Natural killer cell (primary cell): ENCODE results near the gene NFATC3. TPM values are rescaled to one million over a fixed set of nuclear protein-coding genes. Genes with fewer than 3 reads are reported as not detected.

ENCODE experiments used
- ATAC-seq, 3 donors: fragments of 150-1000 bp in 2 of 3; fragments of 200-7000 bp in 1 of 3; cut with Tn5 transposase; 1 replicate in 1 of 3; 2 replicates in 2 of 3; pipeline ENCODE4 v1.10.0; 2021; ENCODE audit warnings: mild to moderate bottlenecking in 2 of 3, moderate library complexity in 2 of 3
- DNase-seq, 2 donors: peaks; one replicate each; pipeline versions ENCODE4 v3.0.0 to v3.0.0-alpha.2; 2013 to 2021; ENCODE audit warnings: mixed read lengths in 1 of 2
- H3K27ac ChIP-seq: one replicate; pipeline ENCODE4 v1.5.1; 2013; ENCODE audit warnings: mild to moderate bottlenecking, low read length
- H3K27me3 ChIP-seq: one replicate; pipeline ENCODE4 v1.6.1; 2013; ENCODE audit warnings: low read length; ENCODE audit not compliant: control insufficient read depth, insufficient read depth
- H3K36me3 ChIP-seq: one replicate; pipeline ENCODE4 v1.6.1; 2013; ENCODE audit warnings: low read length; ENCODE audit not compliant: control insufficient read depth, insufficient read depth
- H3K4me1 ChIP-seq: one replicate; pipeline ENCODE4 v1.6.1; 2013; ENCODE audit warnings: low read length; ENCODE audit not compliant: control insufficient read depth, insufficient read depth
- H3K4me3 ChIP-seq: one replicate; pipeline ENCODE4 v1.5.1; 2013; ENCODE audit warnings: low read length
- H3K9me3 ChIP-seq: one replicate; pipeline ENCODE4 v1.6.1; 2013; ENCODE audit warnings: low read length; ENCODE audit not compliant: control insufficient read depth, insufficient read depth
- H3K27ac Mint-ChIP-seq, 2 donors: one replicate each; pipeline ENCODE4 v1.8.0; 2022; ENCODE audit warnings: mild to moderate bottlenecking in 2 of 2, mixed read lengths in 2 of 2, moderate library complexity in 1 of 2
- H3K27me3 Mint-ChIP-seq, 2 donors: one replicate each; pipeline ENCODE4 v1.8.0; 2022; ENCODE audit warnings: low read depth in 2 of 2, mixed read lengths in 2 of 2
- H3K36me3 Mint-ChIP-seq: one replicate; pipeline ENCODE4 v1.8.0; 2022; ENCODE audit warnings: mixed read lengths
- H3K4me1 Mint-ChIP-seq, 2 donors: one replicate each; pipeline ENCODE4 v1.8.0; 2022; ENCODE audit warnings: mixed read lengths in 2 of 2
- H3K4me3 Mint-ChIP-seq: one replicate; pipeline ENCODE4 v1.8.0; 2022; ENCODE audit warnings: mild to moderate bottlenecking, moderate library complexity, mixed read lengths
- H3K9me3 Mint-ChIP-seq, 2 donors: one replicate each; pipeline ENCODE4 v1.8.0; 2022; ENCODE audit warnings: mixed read lengths in 2 of 2
- CTCF ChIP-seq: fragments of 200-600 bp; IDR thresholded peaks from one replicate; pipeline ENCODE4 v1.8.0; 2022; ENCODE audit warnings: antibody characterized with exemption
- WGBS: methylation state at CpG from one replicate; pipeline ENCODE4 v1.1.7; 2013; ENCODE audit warnings: missing lambda C conversion rate; ENCODE audit not compliant: insufficient coverage; 5-methylcytosine and 5-hydroxymethylcytosine counted together
- intact Hi-C: fragments of 100-400 bp; cut with micrococcal nuclease; formaldehyde crosslinking; loops from one replicate; pipeline ENCODE4 v1.14.2; 2022
- total RNA-seq, 4 donors: library from RNA; stranded (reverse); fragments of 120-200 nt in 1 of 4; gene quantifications; one replicate each; pipeline versions ENCODE4 v1.2.3 to v1.2.4, GENCODE V29; 2013 to 2022

Gene NFATC3
- total RNA-seq, 3 donors from 2014 or later (not counting 1 experiment from before 2014, with no cell fraction given) = 241 to 282 (median 263) TPM

DNA sequence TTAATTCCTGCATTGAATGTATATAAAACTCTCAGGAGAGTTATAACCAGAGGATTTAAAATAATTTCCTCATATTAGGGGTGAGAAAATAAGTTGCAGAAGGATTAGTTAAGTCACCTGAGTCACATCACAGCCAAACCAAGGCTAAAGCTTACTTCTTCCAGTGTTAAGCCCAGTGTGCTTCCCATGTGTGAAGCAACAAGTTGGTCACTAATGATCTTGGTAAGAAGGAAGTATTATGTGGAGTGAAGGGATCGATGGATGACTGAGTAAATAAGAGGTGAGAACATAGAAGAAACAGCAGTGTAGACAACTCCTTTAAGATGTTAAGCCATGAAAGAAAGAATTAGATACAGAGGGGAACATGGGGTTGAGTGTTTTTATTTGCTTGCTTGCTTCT lies 130.1 kb downstream of the NFATC3 start:
- Histone ChIP-seq H3K9me3 (no peaks in the 10 kb centered on the region), H3K27me3 (no peaks in the 10 kb centered on the region), H3K36me3 (peaks cover 17% of the 10 kb centered on the region), H3K4me3 (no peak overlapping the region), H3K4me1 (no peaks in the 10 kb centered on the region), H3K27ac (no peak overlapping the region)
- DNase-seq = no peak
- intact Hi-C loops = no loop called here
- WGBS = 96% methylated on average over 1 of the region's 1 CpG
- ATAC-seq = no peak
- Mint-ChIP-seq H3K36me3 (peaks cover 5% of the 10 kb centered on the region), H3K9me3 (no peaks in the 10 kb centered on the region), H3K4me3 (no peak overlapping the region), H3K27me3 (no peaks in the 10 kb centered on the region), H3K27ac (peak overlapping the region; percentile 45 to 64), H3K4me1 (peaks cover 29 to 36% of the 10 kb centered on the region in 2 donors)
- no peak for TF ChIP-seq CTCF

DNA sequence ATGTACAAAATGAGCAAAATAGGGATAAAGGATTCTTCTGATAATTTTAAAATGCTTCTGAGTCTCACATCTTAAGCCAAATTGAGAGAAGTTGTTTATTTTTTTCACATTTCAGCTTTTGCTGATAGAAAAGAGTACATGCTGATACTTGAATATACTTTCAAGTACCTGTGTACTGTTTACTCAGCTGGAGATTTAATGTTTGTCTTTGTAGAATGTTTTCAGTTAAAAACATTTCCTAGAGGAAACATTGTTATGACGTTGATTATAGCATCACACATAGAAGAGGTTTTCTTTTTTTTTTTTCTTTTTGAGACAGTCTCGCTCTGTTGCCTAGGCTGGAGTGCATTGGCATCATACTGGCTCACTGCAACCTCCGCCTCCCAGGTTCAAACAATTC lies 131.1 kb downstream of the NFATC3 start:
- Mint-ChIP-seq H3K9me3 (no peaks in the 10 kb centered on the region), H3K27me3 (no peaks in the 10 kb centered on the region), H3K36me3 (peaks cover 5% of the 10 kb centered on the region), H3K27ac (peak overlapping the region; percentile 45 to 64), H3K4me3 (no peak overlapping the region), H3K4me1 (peaks cover 33 to 37% of the 10 kb centered on the region in 2 donors)
- Histone ChIP-seq H3K36me3 (peaks cover 22% of the 10 kb centered on the region), H3K4me3 (no peak overlapping the region), H3K27me3 (no peaks in the 10 kb centered on the region), H3K9me3 (no peaks in the 10 kb centered on the region), H3K27ac (no peak overlapping the region), H3K4me1 (no peaks in the 10 kb centered on the region)
- 100% methylated on average over 2 of the region's 3 CpGs for WGBS
- DNase-seq (no peak), ATAC-seq (no peak)
- intact Hi-C loops = no loop called here
- TF ChIP-seq CTCF = no peak

DNA sequence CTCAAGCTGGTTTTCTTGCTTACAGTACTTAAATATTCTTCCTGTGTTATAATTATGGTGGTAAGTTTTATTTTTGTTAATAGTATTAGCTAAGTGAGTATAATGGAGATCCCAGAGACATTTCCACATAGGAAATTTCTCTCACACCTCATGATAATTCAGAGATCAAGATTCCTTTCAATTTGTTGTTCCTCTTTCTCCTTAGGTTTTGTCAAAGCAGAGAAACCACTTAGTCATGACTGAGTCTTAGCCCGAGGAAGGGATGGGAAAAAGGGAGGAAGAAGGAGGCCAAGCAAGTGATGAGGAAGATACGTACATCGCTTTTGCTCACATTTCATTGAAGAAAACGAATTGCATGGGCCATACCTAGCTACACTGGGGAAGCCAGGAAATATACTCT lies 132.3 kb downstream of the NFATC3 start:
- no peaks in the 10 kb centered on the region for H3K4me1 ChIP-seq
- H3K9me3 ChIP-seq = no peaks in the 10 kb centered on the region
- Mint-ChIP-seq H3K36me3 (peaks cover 5% of the 10 kb centered on the region), H3K27me3 (no peaks in the 10 kb centered on the region), H3K27ac (peak overlapping the region; percentile 44 to 62), H3K4me3 (no peak overlapping the region), H3K9me3 (no peaks in the 10 kb centered on the region), H3K4me1 (peaks cover 31 to 32% of the 10 kb centered on the region in 2 donors)
- TF ChIP-seq CTCF = no peak
- intact Hi-C loops = no loop called here
- ATAC-seq = no peak
- no peak overlapping the region for H3K27ac ChIP-seq
- 80% methylated on average over 4 of the region's 4 CpGs for WGBS
- no peaks in the 10 kb centered on the region for H3K27me3 ChIP-seq
- peaks cover 33% of the 10 kb centered on the region for H3K36me3 ChIP-seq
- no peak for DNase-seq
- no peak overlapping the region for H3K4me3 ChIP-seq

GRCh38 chr16:68219725-68220351 lies 134.7 kb downstream of the NFATC3 start:
- TF ChIP-seq CTCF = no peak
- Mint-ChIP-seq H3K27me3 (no peaks in the 10 kb centered on the region), H3K4me1 (peaks cover 25 to 26% of the 10 kb centered on the region in 2 donors), H3K36me3 (peaks cover 5% of the 10 kb centered on the region), H3K27ac (peak overlapping the region; percentile 60 to 71), H3K4me3 (no peak overlapping the region), H3K9me3 (no peaks in the 10 kb centered on the region)
- Histone ChIP-seq H3K4me1 (no peaks in the 10 kb centered on the region), H3K4me3 (no peak overlapping the region), H3K36me3 (peaks cover 36% of the 10 kb centered on the region), H3K9me3 (no peaks in the 10 kb centered on the region), H3K27me3 (no peaks in the 10 kb centered on the region), H3K27ac (no peak overlapping the region)
- intact Hi-C loops = no loop called here
- no peak for ATAC-seq
- WGBS = 90% methylated on average over 4 of the region's 6 CpGs
- no peak for DNase-seq
